Skeletal muscle cell (primary cell): ENCODE data around the gene VEGFA.

Experiments
- DNase-seq: peaks from one replicate; pipeline ENCODE4 v3.0.0-alpha.2; 2010; ENCODE audit warnings: low read depth
- H3K4me3 ChIP-seq: 2 replicates; pipeline ENCODE4 v1.5.1; 2011; ENCODE audit warnings: low read depth, mild to moderate bottlenecking, control low read depth, low read length, moderate library complexity

VEGFA gene

GRCh38 chr6:43770372-43771209 is 580 bp downstream of the VEGFA start:
- peak overlapping the region; percentile 65 for H3K4me3 ChIP-seq
- no peak for DNase-seq

- DNase-seq = no peak
- H3K4me3 ChIP-seq = peak overlapping the region; percentile 65
Measured at GRCh38 chr6:43771210-43771857, 1.3 kb downstream of the VEGFA start.

- no peak for DNase-seq
- peak overlapping the region; percentile 65 for H3K4me3 ChIP-seq
Measured at GRCh38 chr6:43771858-43772680, 2.1 kb downstream of the VEGFA start.

- peak overlapping the region; percentile 65 for H3K4me3 ChIP-seq
- no peak for DNase-seq
Measured at GRCh38 chr6:43772681-43773049, 2.7 kb downstream of the VEGFA start.

GRCh38 chr6:43773050-43773979 is 3.3 kb downstream of the VEGFA start:
- peak overlapping the region; percentile 65 for H3K4me3 ChIP-seq
- DNase-seq = no peak

GRCh38 chr6:43773980-43774775 is 4.2 kb downstream of the VEGFA start:
- H3K4me3 ChIP-seq = peak overlapping the region; percentile 65
- DNase-seq = no peak

GRCh38 chr6:43774776-43775534 is 4.9 kb downstream of the VEGFA start:
- DNase-seq = no peak
- peak overlapping the region; percentile 65 for H3K4me3 ChIP-seq

GRCh38 chr6:43775535-43775885 is 5.5 kb downstream of the VEGFA start:
- DNase-seq = no peak
- peak overlapping the region; percentile 65 for H3K4me3 ChIP-seq

- no peak for DNase-seq
- no peak overlapping the region for H3K4me3 ChIP-seq
Measured at GRCh38 chr6:43776115-43776798, 6.2 kb downstream of the VEGFA start.

GRCh38 chr6:43776799-43777776 is 7.1 kb downstream of the VEGFA start:
- H3K4me3 ChIP-seq = no peak overlapping the region
- DNase-seq = no peak

- H3K4me3 ChIP-seq = no peak overlapping the region
- DNase-seq = no peak
Measured at GRCh38 chr6:43778131-43778855, 8.3 kb downstream of the VEGFA start.

GRCh38 chr6:43778976-43779851 is 9.2 kb downstream of the VEGFA start:
- DNase-seq = no peak
- no peak overlapping the region for H3K4me3 ChIP-seq

GRCh38 chr6:43779852-43780236 is 9.8 kb downstream of the VEGFA start:
- no peak for DNase-seq
- no peak overlapping the region for H3K4me3 ChIP-seq

GRCh38 chr6:43780293-43780692 is 10.3 kb downstream of the VEGFA start:
- no peak overlapping the region for H3K4me3 ChIP-seq
- no peak for DNase-seq
